Thoracic aorta (tissue), 2 donors: ENCODE measurements around the gene MCRIP1. TPM values are rescaled to one million over a fixed set of nuclear protein-coding genes. Genes with fewer than 3 reads are reported as not detected.
A peak's percentile ranks its signal among the peaks of the same experiment; 100 is the strongest.

Source experiments
- ATAC-seq: fragments of 150-250 bp; one replicate; pipeline ENCODE4 v1.8.0; 2017; ENCODE audit warnings: low read depth; ENCODE audit not compliant: insufficient number of reproducible peaks, low FRiP score
- DNase-seq: peaks from one replicate; pipeline ENCODE4 v3.0.0-alpha.2; 2020; ENCODE audit warnings: low spot score
- H3K27ac ChIP-seq, 2 donors: fragments of 200-600 bp; sonication (generic); 1 replicate in 1 of 2; 2 replicates in 1 of 2; pipeline ENCODE4 v1.5.1; 2016; ENCODE audit warnings: mild to moderate bottlenecking in 2 of 2, moderate library complexity in 2 of 2
- H3K27me3 ChIP-seq: fragments of 200-600 bp; sonication (generic); replicated peaks from 2 replicates; pipeline ENCODE4 v1.6.0; 2016; ENCODE audit warnings: mild to moderate bottlenecking; ENCODE audit not compliant: insufficient read depth
- H3K36me3 ChIP-seq: fragments of 200-600 bp; sonication (generic); one replicate; pipeline ENCODE4 v1.5.1; 2016
- H3K4me1 ChIP-seq, 2 donors: fragments of 200-600 bp; sonication (generic); 1 replicate in 1 of 2; 2 replicates in 1 of 2; pipeline versions ENCODE4 v1.5.1 to v1.6.0; 2016; ENCODE audit warnings: low read depth in 2 of 2, mild to moderate bottlenecking in 1 of 2; ENCODE audit not compliant: control insufficient read depth in 1 of 2
- H3K4me3 ChIP-seq: fragments of 200-600 bp; sonication (generic); 2 replicates; pipeline ENCODE4 v1.5.1; 2016; ENCODE audit warnings: mild to moderate bottlenecking
- H3K9me3 ChIP-seq: fragments of 200-600 bp; sonication (generic); 2 replicates; pipeline ENCODE4 v1.5.1; 2016
- total RNA-seq, 2 donors: library from RNA; depleted of rRNA; stranded (reverse); fragments of >200 nt; gene quantifications; one replicate each; pipeline versions ENCODE4 v1.1.0 to v1.2.3, GENCODE V29; 2016
- TF ChIP-seq, protein P1 (sequence below): fragments of 200-600 bp; sonication (generic); IDR thresholded peaks from one replicate; pipeline ENCODE4 v1.5.1; 2019; ENCODE audit warnings: antibody characterized with exemption

The MCRIP1 gene
- total RNA-seq, 2 donors from 2014 or later = 57.5 to 116 TPM

DNA sequence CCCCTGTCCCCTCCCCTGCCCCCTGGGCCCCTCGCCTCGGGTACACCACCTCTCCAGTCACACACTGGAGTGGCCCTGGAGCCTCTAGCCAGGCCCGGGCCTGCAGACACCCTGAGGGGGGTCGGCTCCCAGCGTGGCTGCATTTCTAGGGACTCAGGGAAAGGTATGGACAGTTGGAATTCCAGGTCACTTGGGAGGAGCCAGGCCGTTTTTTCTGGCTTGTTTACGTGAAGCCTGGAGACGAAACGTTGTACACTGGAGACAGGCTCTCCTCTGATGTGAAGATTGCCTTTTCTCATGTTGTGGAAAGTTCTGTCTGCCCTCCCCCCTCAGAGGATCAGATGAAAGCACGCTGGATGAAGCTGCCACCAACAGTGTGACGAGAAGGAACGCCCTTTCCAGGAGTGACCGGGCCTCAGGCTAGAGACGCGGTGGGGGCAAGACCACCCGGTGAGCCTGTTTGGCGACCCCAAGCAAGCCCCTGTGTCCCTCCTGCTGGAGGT, 5.7 kb upstream of the MCRIP1 start:
- Histone ChIP-seq H3K36me3 (peaks cover 14% of the 10 kb centered on the region), H3K27ac (no peak overlapping the region), H3K27me3 (no peaks in the 10 kb centered on the region), H3K4me3 (no peak overlapping the region), H3K9me3 (no peaks in the 10 kb centered on the region), H3K4me1 (peaks cover under 1 to 5% of the 10 kb centered on the region in 2 donors)
- DNase-seq = no peak
- ATAC-seq = no peak
- TF ChIP-seq, protein P1, sequence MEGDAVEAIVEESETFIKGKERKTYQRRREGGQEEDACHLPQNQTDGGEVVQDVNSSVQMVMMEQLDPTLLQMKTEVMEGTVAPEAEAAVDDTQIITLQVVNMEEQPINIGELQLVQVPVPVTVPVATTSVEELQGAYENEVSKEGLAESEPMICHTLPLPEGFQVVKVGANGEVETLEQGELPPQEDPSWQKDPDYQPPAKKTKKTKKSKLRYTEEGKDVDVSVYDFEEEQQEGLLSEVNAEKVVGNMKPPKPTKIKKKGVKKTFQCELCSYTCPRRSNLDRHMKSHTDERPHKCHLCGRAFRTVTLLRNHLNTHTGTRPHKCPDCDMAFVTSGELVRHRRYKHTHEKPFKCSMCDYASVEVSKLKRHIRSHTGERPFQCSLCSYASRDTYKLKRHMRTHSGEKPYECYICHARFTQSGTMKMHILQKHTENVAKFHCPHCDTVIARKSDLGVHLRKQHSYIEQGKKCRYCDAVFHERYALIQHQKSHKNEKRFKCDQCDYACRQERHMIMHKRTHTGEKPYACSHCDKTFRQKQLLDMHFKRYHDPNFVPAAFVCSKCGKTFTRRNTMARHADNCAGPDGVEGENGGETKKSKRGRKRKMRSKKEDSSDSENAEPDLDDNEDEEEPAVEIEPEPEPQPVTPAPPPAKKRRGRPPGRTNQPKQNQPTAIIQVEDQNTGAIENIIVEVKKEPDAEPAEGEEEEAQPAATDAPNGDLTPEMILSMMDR = no peak

DNA sequence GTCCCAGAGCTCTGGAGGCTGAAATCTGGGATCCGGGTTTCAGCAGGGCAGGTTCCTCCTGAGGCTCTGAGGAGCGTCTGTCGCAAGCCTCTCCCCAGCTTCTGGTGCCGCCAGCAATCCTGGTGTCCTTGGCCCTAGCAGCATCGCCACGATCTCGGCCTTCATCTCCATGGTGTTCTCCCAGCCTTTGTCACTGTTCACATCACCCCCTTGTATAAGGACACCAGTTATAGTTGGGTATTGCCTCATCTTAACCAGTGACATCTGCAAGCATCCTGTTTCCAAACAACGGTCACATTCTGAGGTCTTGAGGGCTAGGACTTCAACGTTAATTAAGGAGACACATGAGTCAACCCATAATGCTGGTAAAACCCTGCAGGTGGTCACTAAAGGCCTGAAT, 4.5 kb upstream of the MCRIP1 start:
- TF ChIP-seq, protein P1 = no peak
- ATAC-seq (no peak), DNase-seq (no peak)
- H3K4me1 ChIP-seq = peaks cover 3 to 10% of the 10 kb centered on the region in 2 donors
- peaks cover 2% of the 10 kb centered on the region for H3K36me3 ChIP-seq
- H3K4me3 ChIP-seq = no peak overlapping the region
- no peaks in the 10 kb centered on the region for H3K9me3 ChIP-seq
- no peaks in the 10 kb centered on the region for H3K27me3 ChIP-seq
- H3K27ac ChIP-seq = no peak overlapping the region

DNA sequence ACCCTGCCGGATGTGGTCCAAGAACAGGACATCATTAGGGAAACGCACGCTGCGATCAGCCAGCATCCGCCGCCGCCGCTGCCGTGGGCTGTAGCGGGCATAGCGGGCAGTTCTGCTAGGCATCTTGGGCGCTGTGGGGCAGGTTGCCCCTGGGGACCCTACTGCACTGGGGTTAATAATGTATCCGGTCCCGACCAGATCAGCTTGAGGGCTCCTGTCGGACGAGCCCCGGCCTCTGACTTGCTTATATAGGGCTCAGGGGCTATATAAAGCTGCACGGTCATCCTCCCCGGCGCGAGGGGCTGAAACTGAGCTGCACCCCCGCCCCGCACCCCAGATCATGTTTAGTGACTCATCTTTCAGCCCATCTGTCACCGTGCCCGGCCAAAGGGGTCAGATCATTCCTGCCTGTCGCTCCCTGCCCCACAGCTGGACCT, 1.8 kb upstream of the MCRIP1 start, which contains the start of gene PPP1R27:
PPP1R27 (minus strand) TSS at position 220 of the 437 bp plus-strand sequence; CDS start at position 123, 97 bp downstream.
- peak within 1 kb of the TSS in 1 of 2 donors; percentile 86 for H3K27ac ChIP-seq
- no peaks in the 10 kb centered on the region for H3K27me3 ChIP-seq
- no peaks in the 10 kb centered on the region for H3K36me3 ChIP-seq
- peaks cover 15 to 28% of the 10 kb centered on the region in 2 donors for H3K4me1 ChIP-seq
- ATAC-seq (no peak), DNase-seq (no peak)
- TF ChIP-seq, protein P1 = no peak
- no peaks in the 10 kb centered on the region for H3K9me3 ChIP-seq
- H3K4me3 ChIP-seq = peak within 1 kb of the TSS; percentile 92

DNA sequence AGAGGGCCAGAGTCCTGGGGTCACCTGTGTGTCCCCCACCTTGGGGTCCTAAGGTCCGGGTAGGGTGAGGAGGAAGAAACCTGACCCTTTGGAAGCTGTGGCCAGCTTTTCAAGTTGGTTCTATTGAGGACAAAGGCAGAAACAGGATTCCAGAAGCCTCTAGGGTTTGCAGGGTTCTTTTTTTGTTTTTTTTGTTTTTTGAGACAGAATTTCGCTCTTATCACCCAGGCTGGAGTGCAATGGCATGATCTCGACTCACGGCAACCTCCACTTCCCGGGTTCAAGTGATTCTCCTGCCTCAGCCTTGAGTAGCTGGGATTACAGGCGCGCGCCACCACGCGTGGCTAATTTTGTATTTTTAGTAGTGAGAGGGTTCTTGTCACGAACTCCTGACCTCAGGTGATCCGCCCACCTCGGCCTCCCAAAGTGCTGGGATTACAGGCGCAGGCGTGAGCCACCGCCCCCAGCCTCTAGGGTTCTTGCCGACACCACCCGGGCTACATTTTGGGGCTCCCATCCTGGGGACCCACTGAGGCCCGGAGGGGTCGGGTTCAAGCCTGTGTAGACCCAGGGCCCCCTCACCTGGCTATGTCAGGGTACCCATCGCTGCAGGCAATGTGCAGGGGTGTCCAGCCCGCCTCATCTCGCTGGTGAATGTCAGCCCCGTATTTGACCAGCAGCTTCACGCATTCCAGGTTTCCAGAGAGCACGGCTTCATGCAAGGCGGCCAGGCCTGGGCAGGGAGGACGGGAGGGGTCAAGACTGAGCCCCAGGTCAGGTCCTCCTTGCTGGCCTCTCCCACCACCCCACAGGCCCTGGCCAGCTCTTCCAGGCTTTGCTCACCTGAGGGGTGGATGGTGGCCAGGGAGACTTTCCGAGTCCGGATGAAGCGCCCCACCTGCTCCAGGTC, 1.1 kb upstream of the MCRIP1 start:
- Histone ChIP-seq H3K27me3 (no peaks in the 10 kb centered on the region), H3K9me3 (no peaks in the 10 kb centered on the region), H3K36me3 (no peaks in the 10 kb centered on the region), H3K4me1 (peaks cover 15 to 28% of the 10 kb centered on the region in 2 donors), H3K27ac (peak overlapping the region; percentile 76 to 86), H3K4me3 (peak overlapping the region; percentile 92)
- DNase-seq (no peak), ATAC-seq (no peak)
- TF ChIP-seq, protein P1 = no peak

DNA sequence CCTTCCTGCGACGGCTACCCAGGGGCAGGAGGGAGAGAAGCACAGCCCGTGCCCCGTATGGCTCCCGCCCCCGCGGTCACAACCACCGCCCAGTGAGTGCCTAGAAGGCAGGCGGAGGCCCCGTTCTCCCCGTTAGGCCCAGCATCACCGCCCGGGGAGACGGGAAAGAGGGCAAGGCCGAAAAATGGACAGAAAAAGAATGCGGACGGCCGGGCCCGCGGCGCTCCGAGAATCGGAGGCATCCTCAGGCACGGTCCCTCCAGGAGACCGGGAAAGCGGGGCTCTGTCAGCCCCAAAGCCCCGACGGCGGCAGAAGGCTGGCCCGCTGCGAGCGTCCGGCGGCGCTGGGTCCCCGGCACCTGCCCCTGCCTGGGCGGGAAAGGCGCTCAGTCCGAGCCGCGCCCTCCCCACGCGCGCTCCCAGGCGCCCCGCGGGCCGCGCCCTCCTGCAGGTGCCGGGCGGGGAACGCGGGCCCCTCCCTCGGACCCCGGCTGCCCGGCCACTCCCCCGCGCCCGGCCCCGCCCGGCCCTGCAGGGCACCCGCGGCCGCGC, 407 bp downstream of the MCRIP1 start:
- Histone ChIP-seq H3K9me3 (no peaks in the 10 kb centered on the region), H3K4me3 (peak overlapping the region; percentile 96), H3K36me3 (no peaks in the 10 kb centered on the region), H3K27me3 (no peaks in the 10 kb centered on the region), H3K27ac (peak overlapping the region; percentile 87), H3K4me1 (peaks cover 15 to 28% of the 10 kb centered on the region in 2 donors)
- ATAC-seq (peak; percentile 11), DNase-seq (no peak)
- TF ChIP-seq, protein P1 = no peak
